ENCODE results near the gene BAHCC1.

The BAHCC1 gene

DNA sequence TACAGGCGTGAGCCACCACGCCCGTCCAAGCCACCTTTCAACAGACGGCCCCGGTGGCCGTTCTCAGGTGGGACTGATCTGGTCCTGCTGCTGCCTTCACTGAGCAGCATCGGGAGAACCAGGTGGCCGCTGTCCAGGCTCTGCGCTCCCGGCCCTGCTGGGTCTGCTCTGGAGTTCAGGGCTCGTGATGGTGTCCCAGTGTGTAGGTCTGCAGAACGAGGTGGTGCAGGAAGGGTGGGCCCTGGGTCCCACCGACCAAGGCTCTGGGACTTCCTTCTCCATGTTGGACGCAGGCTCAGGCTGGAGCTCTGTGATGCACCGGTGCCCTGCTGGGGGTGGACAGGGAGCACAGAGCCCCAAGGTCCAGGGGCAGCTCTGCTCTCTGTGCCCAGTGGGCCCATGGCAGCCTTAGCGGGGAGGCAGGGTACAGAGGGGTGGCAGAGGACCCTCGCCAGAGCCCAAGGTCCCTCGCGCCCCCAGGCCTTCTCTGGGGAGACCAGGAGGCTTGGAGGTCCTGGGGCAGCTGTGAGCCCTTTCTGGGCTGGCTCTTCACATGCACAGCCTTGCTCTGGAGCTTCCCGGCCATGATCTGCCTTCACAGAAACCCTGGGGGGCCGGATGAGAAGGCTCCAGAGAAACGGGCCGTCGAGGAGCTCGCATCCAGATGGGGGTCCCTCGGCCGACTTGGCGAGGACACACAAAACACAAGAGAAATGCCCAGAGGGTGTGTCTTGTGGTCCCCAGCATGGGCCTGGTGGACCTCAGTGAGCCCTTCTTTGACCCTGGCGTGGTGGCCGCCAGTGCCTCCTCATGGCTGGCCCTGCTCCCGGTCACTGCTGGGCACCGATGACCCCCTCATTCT is 26.9 kb upstream of the BAHCC1 start:
- no peak for DNase-seq

DNA sequence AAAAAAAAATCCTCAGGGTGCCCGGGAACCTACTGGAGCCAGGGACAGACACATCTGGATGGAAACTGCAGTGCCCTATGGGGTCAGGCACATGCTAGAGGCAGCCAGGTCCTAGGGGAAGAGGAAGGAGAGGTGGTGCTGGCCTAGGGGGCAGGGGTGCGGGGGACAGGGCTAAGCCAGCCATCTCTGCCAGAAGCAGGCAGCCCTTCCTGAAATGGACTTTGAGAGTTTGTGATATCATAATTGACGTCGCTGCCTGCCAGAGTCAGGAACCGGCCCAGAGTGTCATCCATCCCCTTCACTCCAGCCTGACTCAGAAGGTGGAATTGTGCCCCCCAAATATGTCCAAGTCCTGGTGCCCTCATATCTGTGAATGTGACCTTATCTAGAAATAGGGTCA is 25.0 kb upstream of the BAHCC1 start:
- DNase-seq: no peak

DNA sequence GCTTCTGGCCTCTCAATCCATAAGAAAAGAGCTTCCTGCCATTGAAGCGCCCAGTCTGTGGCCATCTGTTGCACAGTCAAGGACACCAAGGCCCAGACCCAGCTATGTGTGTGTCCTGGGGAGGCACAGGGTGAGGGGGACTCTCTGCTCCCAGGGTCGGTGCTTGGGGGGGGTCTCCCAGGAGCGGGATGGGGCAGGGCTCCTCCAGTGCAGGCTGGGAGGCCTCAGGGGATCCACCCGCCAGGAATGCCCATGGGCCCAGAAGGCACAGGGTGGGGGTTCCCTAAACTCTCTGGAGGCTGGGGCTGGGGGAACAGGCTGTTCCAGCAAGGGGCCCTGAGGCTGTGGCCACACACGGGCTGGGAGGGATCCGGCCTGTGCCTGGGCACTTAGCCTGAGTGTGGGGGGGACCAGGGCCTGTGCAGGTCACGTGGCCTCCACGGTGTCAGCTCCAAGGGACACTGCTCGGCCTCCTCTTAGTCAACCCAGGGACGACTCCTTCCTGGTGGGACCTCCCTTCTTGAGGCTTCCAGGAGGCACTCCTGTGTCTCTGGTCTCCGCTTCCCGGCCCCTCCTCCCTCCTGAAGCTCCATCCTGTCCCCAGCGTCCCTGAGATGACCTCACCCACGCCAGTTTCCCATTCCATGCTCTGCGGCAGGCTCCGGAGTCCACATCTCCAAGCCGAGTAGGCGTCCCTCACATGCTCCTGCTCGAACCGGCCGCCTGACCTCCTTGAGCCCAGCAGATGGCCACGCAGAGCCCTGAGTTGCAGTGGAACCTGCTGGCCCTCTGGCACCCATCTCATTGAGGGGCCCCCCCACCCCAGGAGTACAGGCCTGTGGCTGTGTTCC is 23.1 kb upstream of the BAHCC1 start:
- DNase-seq: no peak

DNA sequence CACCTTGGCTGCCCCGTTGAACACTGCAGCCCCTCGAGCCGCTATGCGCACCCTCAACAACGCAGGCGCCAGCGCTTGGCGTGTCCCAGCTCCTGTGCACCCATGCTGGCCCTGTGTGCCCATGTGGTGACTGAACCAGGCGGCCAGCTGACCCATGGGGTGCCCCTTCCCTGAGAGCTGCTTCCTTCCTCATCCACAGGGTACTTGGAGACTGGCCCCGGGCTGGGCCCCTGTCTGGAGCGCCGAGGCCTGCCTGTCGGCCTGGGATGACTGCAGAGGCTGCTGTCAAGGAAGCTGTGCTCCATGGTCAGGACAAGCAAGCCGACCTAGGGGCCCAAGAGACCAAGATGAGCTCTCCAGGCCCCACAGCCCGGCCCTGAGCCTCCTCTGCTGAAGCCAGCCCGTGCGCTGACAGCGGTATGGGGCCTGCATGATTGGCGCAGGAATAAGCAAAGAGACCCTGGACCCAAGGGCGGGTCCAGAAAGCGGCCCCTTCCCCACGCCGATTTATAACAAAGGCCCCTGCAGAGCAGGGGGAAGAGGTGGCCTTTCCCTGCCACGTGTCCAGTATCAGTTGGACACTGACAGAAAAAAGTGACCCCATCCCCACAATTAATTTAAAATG is 21.6 kb upstream of the BAHCC1 start:
- no peak for DNase-seq

DNA sequence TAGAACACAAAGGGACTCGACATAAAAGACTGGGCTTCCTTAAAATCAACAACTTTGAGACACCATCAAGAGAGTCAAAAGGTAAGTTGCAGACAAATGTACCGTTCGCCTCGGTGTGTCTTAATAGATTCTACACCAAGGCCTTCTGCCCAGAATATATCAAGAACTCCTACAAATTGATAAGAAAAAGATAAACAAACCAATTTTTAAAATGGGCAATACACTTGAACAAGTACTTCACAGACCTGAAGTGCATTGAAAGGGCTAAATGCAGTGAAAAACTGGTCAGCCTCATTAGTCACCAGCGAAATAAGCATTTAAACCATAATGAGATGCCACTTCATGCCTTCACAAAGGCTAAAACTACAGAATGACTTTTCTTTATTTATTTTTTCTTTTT is 20.4 kb upstream of the BAHCC1 start:
- DNase-seq: no peak

DNA sequence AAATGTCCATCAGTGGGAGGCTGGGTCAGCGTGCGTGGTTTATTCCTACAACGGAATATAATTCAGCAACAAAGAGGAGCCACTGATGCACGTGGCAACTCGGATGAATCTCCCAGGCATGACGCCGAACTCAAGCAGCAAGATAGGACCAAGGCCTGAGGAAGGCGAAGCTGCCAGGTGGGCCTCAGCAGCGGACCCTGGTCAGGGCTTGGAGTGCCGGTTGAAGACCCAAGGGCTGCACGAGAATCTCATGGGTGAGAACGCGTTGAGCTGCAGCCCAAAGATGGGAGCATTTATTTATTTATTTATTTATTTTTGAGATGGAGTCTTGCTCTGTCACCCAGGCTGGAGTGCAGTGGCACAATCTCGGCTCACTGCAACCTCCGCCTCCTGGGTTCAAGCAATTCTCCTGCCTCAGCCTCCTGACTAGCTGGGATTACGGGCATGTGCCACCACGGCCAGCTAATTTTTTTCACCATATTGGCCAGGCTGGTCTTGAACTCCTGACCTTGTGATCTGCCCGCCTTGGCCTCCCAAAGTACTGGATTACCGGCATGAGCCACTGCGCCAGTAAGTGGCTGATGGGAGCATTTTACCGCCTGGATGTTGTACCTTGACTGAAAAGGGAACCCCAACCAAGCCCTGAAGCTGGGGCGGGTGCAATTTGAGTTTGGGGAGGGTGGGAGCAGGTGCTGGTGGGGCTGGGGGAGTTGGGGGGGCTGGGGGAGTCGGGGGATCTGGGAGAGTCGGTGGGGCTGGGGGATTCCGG is 18.1 kb upstream of the BAHCC1 start:
- DNase-seq: no peak

DNA sequence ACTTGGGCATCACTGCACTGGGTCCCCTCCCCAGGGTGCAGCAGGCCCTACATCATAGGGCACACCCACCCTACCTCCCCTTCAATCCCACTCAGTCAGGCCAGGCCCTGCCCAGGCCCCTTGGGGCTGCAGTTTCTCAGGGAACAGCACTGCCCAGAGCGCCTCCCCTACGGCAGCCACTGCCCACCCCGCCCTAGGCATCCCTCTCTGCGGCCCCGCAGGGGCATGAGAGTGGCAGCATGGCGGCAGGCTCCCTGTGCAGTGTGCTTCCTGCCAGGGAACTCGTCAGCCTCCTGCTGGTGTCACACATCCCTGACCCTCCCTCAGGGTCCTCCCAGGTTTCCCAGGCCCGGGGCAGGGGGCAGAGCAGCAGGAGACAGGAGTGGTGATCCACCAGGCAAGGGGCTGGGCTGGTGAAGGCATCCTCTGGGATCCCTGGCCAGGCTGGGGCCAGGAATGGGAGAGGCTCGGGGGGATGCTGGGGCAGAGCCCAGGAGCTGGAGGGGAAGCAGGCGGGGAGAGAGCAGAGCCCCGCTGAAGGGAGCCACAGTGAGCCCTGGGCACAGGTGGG is 16.2 kb upstream of the BAHCC1 start:
- DNase-seq: no peak

DNA sequence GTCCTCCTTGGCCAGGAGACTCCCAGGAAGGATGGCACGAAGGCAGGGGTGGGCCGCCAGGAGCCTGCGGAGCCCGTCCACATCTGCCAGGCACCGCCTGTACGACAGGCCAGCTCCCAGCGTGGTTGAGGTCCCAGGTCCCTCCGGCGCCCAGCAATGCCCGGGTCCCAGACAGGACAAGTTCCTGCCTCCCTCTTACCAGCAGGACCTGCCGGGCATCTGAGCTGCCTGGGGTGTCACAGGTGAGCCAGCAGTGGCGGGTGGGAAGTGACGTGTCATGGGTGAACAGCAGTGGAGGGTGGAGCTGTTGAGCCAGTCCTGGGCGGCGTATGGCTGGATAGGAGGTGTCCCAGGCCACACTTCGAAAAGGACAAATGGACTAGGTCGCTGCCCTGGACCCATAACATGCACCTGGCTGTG is 15.7 kb upstream of the BAHCC1 start:
- DNase-seq: no peak

DNA sequence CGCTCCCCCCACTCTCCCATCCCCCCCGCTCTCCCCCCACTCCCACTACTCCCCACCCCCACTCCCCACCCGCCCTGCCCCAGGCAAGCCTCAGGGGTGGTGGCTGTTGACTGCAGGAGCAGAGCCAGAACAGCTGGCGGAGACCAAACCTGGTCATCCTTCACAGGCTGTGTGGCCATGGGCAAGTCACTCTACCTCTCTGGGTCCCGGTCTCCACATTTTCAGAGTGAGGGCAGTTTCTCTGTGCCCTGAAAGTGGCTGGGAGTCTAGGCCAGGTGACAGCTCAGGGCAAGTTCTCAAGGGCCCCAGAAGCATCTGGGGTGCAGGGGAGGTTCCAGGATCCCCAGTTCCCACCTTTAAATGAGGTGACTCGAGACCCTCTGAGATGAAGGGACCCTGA is 15.1 kb upstream of the BAHCC1 start:
- no peak for DNase-seq

DNA sequence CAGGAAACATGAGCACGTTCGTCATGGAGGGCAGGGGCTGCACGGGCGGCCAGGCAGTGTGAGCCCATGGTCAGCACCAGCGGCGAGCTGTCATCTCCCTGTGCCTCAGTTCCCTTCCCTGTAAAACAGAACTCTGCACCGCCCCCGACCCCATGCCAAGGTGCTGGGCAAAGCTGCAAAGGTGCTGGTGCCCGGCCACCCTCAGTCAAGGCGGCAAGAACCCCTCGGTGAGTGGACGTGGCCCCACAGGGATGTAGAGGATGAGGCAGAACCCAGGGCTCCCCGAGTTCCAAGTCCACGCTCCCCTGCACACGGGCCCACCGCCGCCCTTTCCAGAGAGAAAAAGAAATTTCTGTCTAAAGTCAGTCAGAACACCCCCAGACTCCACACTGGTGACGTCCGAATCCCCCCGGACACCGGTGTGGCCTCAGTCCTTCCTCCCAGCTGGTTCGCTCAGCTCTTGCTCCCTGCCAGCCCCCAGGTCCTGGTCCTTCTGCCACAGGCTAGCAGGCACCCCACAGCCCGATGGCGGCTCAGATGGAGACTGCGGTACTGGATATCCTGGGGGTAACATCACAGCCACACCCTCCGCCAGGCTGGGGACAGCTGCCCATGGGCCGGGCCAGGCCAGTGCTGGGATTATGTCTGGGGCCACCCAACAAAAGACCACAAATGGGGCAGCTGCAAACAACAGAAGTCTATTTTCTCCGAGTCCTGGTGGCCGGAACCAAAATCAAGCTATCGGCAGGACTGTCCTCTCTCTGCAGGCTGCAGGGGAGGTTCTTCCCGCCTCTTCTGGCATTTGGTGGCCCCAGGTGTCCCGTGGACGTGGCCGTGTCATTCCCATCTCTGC is 14.4 kb upstream of the BAHCC1 start:
- no peak for DNase-seq

DNA sequence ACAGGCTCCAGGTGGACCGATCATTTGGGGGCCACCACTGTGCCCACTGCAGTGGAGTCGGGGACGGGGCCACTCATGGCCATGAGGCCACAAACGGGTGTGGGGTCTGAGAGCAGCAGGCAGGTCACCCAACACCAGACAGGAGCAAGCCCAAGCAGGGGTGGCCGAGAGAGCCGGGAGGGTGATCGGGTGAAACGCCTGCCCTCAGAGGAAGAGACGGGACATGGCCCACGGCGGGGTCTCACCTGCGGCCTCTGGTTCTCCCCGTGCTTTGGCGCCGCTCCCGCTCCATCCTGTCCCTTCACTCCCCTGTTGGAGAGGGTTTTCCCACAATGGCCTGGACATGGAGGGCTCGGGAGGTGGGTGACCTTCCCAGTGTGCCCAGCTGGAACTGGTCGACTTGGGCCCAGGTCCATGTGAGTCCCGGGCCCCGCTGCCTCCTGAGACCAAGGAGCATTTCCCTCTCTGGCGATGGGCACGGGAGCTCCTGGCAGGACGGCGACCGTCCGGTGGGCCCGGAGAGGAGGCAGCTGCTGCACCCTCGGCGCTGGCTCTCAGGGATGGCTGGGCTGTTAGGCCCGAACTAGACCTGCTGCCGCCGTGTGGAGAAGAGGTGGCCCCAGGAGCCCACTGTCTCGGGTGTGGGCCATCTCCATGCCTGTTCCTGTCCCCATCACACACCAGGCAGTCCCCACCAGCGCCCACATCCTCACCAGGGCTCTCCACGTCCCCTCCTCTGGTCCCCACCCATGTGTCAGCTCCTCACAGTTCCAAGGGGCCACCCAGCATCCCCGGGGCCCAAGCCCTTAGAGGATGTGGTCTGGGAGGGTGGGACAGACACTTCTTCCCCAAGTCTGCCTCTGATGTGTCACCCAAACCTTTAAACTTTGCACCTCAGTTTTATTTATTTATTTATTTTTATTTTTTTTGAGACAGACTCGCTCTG is 13.4 kb upstream of the BAHCC1 start:
- DNase-seq: no peak

DNA sequence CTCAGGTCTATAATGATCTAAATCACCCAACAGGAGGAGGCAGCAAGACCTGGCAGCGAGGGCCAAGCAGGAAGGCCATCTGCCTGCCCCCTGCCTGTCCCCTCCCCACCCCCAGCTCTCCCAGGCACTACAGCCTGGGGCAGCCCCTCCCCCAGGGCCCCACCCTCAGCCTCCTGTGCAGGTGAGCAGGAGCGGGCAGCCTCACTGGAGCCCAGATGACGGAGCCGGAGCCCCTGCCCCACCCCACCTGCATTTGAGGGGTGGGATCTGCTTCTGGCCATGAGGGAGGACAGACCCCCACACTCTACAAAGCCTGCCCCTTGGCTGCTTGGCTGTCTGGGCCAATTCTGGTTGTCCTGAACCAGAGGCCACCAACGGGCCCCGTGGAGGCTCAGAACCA is 12.4 kb upstream of the BAHCC1 start:
- no peak for DNase-seq

DNA sequence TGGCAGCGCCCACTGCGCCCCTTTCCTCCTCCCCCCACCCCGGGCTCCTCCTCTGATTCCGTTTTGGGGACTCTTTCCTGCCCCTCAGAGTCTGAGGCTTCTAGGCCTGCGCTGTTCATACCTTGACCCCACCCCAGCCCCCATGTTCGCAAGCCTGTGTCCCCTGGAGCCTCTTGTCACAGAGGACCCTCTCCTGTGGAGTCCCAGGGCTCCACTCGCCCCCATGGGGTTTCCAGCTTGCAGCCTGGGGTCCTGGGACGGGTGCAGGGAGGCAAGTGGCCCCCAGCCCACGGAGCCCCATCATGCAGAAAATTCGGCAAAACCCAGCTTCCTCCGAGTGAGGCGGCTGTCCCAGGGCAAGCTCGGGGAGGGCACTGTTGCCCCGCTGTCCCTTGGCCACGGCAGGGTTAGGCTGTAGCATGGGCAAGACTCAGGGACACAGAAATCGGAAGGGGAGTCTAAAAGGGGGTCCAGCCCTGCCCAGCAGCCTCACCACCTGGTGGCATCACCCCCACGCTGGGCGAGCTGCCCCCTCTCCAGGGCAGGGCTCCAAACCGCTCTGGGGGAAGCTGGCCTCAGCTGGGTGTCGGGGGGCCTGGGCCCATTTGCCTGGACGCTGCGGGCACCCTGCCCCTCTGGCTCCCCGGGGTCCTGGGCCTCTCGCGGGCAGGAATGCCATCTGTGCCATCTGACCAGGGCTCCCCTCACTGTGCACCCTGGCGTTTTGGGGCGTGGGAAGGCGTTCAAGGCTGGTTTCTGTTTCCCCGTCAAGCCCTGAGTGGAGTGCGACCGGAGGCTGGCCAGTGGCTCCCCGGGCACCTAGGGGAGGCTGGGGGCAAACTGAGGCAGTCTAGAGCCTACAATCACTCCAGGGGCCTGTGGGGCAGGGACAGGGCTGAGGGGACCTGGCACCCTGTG is 11.5 kb upstream of the BAHCC1 start:
- no peak for DNase-seq

DNA sequence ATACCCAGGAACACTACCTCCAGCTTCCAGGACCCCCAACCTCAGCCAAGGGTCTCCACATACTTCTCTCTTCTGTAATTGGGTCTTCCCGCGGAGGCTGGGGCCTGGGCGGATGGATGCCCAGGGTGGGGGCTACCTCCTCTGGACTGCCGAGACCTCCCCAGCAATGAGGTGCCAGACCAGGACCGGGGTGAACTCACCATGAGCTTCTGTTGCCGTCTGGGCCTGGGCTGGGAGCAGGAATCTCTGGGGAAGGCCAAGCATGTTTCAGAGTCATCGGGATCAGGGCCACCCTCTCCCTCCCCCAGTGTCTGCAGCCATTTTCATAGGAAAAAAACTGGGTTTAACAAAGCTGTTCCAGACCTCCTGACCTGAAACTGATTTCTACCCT is 10.3 kb upstream of the BAHCC1 start:
- DNase-seq: no peak

DNA sequence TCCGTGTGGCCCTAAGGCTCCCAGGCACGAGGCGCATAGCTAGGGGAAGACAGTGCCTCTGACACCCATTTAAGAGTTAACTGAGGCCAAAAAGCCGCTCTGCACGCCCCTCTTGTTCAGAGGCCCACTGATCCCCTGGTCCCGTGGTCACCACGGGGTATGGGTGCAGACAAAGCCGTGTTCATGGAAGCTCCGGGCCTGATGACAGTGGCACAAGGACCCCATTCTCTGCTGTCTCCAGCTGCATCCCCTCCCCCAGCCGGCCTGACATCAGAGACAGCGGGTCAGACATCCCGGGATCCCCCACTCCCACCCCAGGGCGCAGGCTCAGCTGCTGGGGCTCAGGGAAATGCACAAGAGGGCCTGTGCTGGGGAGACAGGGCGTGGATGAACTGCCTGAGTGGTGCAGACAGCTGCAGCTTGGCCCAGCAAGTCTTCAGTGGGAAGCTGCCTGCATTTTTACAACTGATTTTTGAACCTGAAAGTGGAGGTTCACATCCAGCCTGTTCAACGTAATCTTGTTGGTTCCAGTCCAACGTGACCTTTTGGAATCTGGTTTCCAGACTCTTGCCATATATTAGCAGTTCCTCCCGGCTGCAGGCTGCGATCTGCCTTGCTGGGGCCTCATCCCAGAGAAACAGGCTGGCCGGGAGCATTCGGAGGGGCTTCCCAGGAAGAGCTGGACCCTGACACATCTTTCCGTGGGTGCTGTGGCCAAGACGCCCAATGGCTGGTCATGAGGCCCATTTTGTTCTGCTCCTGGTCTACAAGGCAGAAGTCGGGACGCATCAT is 9.7 kb upstream of the BAHCC1 start:
- DNase-seq: no peak

DNA sequence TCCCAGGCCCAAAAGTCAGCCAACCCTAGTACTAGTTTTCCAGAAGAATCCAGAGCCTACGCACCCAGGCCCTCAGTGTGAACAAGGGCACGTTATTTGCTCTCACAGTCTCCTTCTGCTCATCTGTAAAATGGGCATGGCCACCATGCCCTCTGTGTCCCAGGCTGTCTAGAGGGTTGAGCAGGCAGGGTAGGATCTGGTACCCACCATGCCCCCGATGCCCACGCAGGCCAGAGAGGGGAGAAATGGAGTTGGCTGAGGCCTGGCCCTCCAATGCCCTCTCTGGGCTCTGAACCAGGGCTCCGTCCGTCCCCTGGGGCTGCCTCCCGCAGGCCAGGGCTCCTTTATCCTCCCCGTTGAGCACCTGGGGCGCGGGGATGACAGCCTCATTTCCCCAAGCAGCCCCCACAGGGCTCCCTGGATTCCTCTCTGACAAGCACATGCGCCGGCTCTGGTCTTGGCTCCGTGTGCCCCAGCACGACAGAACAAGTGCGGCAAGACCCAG is 9.1 kb upstream of the BAHCC1 start:
- DNase-seq: no peak

DNA sequence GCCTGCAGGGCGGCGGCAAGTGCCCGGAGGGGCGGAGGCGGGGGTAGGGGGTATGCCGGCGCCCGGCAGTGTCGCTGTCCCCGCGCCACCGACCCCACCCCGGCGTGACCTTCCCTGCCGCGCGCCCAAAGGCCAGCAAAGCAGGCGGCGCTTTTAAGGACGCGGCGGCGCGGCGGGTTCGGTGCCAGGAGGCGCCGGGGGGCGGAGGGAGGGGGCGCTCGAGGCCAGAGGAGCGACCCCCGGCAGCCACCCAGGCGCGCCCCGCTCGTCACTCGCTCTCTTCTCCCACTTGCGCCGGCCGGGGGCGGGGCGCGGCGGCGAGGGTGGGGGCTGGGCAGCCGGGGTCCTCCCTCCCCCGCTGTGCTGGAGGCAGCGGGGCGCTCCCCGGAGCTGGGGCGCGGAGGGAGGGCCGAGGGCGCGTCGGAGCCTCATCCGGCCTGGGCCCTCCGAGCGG is 8.6 kb upstream of the BAHCC1 start:
- no peak for DNase-seq

Measured in NCI-H2171 (cell line).